Right lung (tissue), 10 donors: ENCODE data around the gene B3GALT6. TPM values are rescaled to one million over a fixed set of nuclear protein-coding genes. Genes with fewer than 3 reads are reported as not detected.
"Not testable (repeated sequence)": the region's sequence is repeated elsewhere in the genome, so short reads cannot be mapped to it uniquely, and the experiment has no call there.

Experiments used
- DNase-seq, 2 donors: peaks; one replicate each; pipeline ENCODE4 v3.0.0-alpha.2; 2013
- long read RNA-seq, 8 donors: transcript quantifications; one replicate each; lab custom pipeline, GENCODE V29; 2026
- polyA plus RNA-seq, 5 donors: library from polyadenylated mRNA; unstranded; fragments of 120-200 nt; gene quantifications; one replicate each; pipeline versions ENCODE4 v1.2.1 to v1.2.3, GENCODE V29; 2013; ENCODE audit warnings: inconsistent platforms in 1 of 5, low replicate concordance in 1 of 5; ENCODE audit not compliant: insufficient read length in 5 of 5, insufficient read depth in 1 of 5

Gene B3GALT6
- polyA plus RNA-seq = 10 to 100 TPM; 13.1 to 25.0 (median 14.8) TPM
- long read RNA-seq, donor 1, transcript B3GALT6-201 (1 exons, 2,783 nt) = major isoform, 47 of 61 reads
- long read RNA-seq, donor 1, transcript B3GALT6-202 (1 exons, 2,816 nt) = minor isoform, 14 of 61 reads
- long read RNA-seq, donor 1, partial matches to known transcripts = 0 of 61 reads
- long read RNA-seq, donor 1, other reads (novel, unspliced or antisense) = 0 of 61 reads
- long read RNA-seq, donor 2, transcript B3GALT6-201 (1 exons, 2,783 nt) = major isoform, 29 of 33 reads
- long read RNA-seq, donor 2, partial matches to known transcripts = 0 of 33 reads
- long read RNA-seq, donor 2, other reads (novel, unspliced or antisense) = 0 of 33 reads
- long read RNA-seq, donor 3, transcript B3GALT6-202 (1 exons, 2,816 nt) = minor isoform, 8 of 53 reads
- long read RNA-seq, donor 3, transcript B3GALT6-201 (1 exons, 2,783 nt) = major isoform, 45 of 53 reads
- long read RNA-seq, donor 3, partial matches to known transcripts = 0 of 53 reads
- long read RNA-seq, donor 3, other reads (novel, unspliced or antisense) = 0 of 53 reads
- long read RNA-seq, donor 4, transcript B3GALT6-202 (1 exons, 2,816 nt) = minor isoform, 6 of 24 reads
- long read RNA-seq, donor 4, transcript B3GALT6-201 (1 exons, 2,783 nt) = major isoform, 18 of 24 reads
- long read RNA-seq, donor 4, partial matches to known transcripts = 0 of 24 reads
- long read RNA-seq, donor 4, other reads (novel, unspliced or antisense) = 0 of 24 reads
- long read RNA-seq, donor 5, transcript B3GALT6-201 (1 exons, 2,783 nt) = major isoform, 55 of 66 reads
- long read RNA-seq, donor 5, transcript B3GALT6-202 (1 exons, 2,816 nt) = minor isoform, 11 of 66 reads
- long read RNA-seq, donor 5, partial matches to known transcripts = 0 of 66 reads
- long read RNA-seq, donor 5, other reads (novel, unspliced or antisense) = 0 of 66 reads
- long read RNA-seq, donor 6, transcript B3GALT6-201 (1 exons, 2,783 nt) = major isoform, 44 of 55 reads
- long read RNA-seq, donor 6, transcript B3GALT6-202 (1 exons, 2,816 nt) = minor isoform, 11 of 55 reads
- long read RNA-seq, donor 6, partial matches to known transcripts = 0 of 55 reads
- long read RNA-seq, donor 6, other reads (novel, unspliced or antisense) = 0 of 55 reads
- long read RNA-seq, donor 7, transcript B3GALT6-201 (1 exons, 2,783 nt) = major isoform, 31 of 38 reads
- long read RNA-seq, donor 7, transcript B3GALT6-202 (1 exons, 2,816 nt) = minor isoform, 7 of 38 reads
- long read RNA-seq, donor 7, partial matches to known transcripts = 0 of 38 reads
- long read RNA-seq, donor 7, other reads (novel, unspliced or antisense) = 0 of 38 reads
- long read RNA-seq, donor 8, transcript B3GALT6-201 (1 exons, 2,783 nt) = major isoform, 15 of 17 reads
- long read RNA-seq, donor 8, partial matches to known transcripts = 0 of 17 reads
- long read RNA-seq, donor 8, other reads (novel, unspliced or antisense) = 0 of 17 reads

- peak in 1 of 2 donors; percentile 13 for DNase-seq
Observed at GRCh38 chr1:1232208-1232795, at the start of gene B3GALT6. TSS of gene B3GALT6 (plus strand) at chr1:1232237. CDS start at chr1:1232279, 42 bp downstream.

- no peak for DNase-seq
Observed at GRCh38 chr1:1182491-1183220, 49.4 kb upstream of the B3GALT6 start.

GRCh38 chr1:1183221-1183747, 48.8 kb upstream of the B3GALT6 start:
- DNase-seq = no peak

GRCh38 chr1:1183833-1184775, 47.9 kb upstream of the B3GALT6 start:
- no peak for DNase-seq

- DNase-seq = no peak
Observed at GRCh38 chr1:1185101-1185765, 46.8 kb upstream of the B3GALT6 start.

GRCh38 chr1:1187938-1188337, 44.1 kb upstream of the B3GALT6 start:
- no peak for DNase-seq

- DNase-seq = no peak
Observed at GRCh38 chr1:1189111-1189510, 42.9 kb upstream of the B3GALT6 start.

- DNase-seq = no peak
Observed at GRCh38 chr1:1191734-1192133, 40.3 kb upstream of the B3GALT6 start.

- DNase-seq = no peak
Observed at GRCh38 chr1:1194723-1195122, 37.3 kb upstream of the B3GALT6 start.

GRCh38 chr1:1195726-1196125, 36.3 kb upstream of the B3GALT6 start:
- DNase-seq = not testable (repeated sequence)

- DNase-seq = no peak
Observed at GRCh38 chr1:1196431-1197187, 35.4 kb upstream of the B3GALT6 start.

- no peak for DNase-seq
Observed at GRCh38 chr1:1197188-1197500, 34.9 kb upstream of the B3GALT6 start.

GRCh38 chr1:1197551-1198422, 34.2 kb upstream of the B3GALT6 start:
- no peak for DNase-seq

- DNase-seq = no peak
Observed at GRCh38 chr1:1198423-1199140, 33.5 kb upstream of the B3GALT6 start.

GRCh38 chr1:1199141-1199960, 32.7 kb upstream of the B3GALT6 start:
- no peak for DNase-seq
